ENCODE measurements around the gene PIR.

Gene PIR

GRCh38 chrX:15382813-15383212 is 110.3 kb downstream of the PIR start:
- H3K79me2 ChIP-seq (ENCODE audit: insufficient read depth, low read length) = no peaks in the 10 kb centered on the region
- ATAC-seq (ENCODE audit: insufficient read depth, low read depth) = no peak

GRCh38 chrX:15376956-15377355 is 116.2 kb downstream of the PIR start:
- Histone ChIP-seq H2AFZ (ENCODE audit: low read depth, low read length) (no peak overlapping the region), H4K20me1 (ENCODE audit: insufficient read depth, low read length) (no peaks in the 10 kb centered on the region), H3K4me2 (ENCODE audit: insufficient read depth, low read length) (no peak overlapping the region), H3K27ac (ENCODE audit: low read length) (no peak overlapping the region), H3K79me2 (ENCODE audit: insufficient read depth, low read length) (no peaks in the 10 kb centered on the region), H3K9ac (ENCODE audit: low read depth, low read length) (no peak overlapping the region), H3K36me3 (ENCODE audit: insufficient read depth, low read length) (no peaks in the 10 kb centered on the region), H3K27me3 (ENCODE audit: insufficient read depth, low read length, poor library complexity) (no peaks in the 10 kb centered on the region), H3K4me1 (ENCODE audit: insufficient read depth, low read length) (no peaks in the 10 kb centered on the region), H3K4me3 (ENCODE audit: low read depth in 1 of 2, low read length in 2 of 2) (no peak overlapping the region), H3K9me3 (ENCODE audit: insufficient read depth, low read length, severe bottlenecking) (no peaks in the 10 kb centered on the region)
- DNase-seq = no peak
- TF ChIP-seq CTCF (IDR thresholded peaks at IDR 0.05; ENCODE audit: borderline replicate concordance, extremely low read depth, low read length, poor library complexity, severe bottlenecking) (no peak), EZH2 (IDR thresholded peaks at IDR 0.05; ENCODE audit: borderline replicate concordance, low read depth, low read length, severe bottlenecking) (no peak)
- ATAC-seq (ENCODE audit: insufficient read depth, low read depth) = no peak

More at GRCh38 chrX:15382813-15383212, 110.3 kb downstream of the PIR start:
- H3K4me2 ChIP-seq (ENCODE audit: insufficient read depth, low read length) = no peak overlapping the region
- H3K4me1 ChIP-seq (ENCODE audit: insufficient read depth, low read length) = no peaks in the 10 kb centered on the region
- H3K36me3 ChIP-seq (ENCODE audit: insufficient read depth, low read length) = no peaks in the 10 kb centered on the region
- no peaks in the 10 kb centered on the region for H4K20me1 ChIP-seq (ENCODE audit: insufficient read depth, low read length)
- no peaks in the 10 kb centered on the region for H3K27me3 ChIP-seq (ENCODE audit: insufficient read depth, low read length, poor library complexity)
- no peak overlapping the region for H3K27ac ChIP-seq (ENCODE audit: low read length)
- H3K4me3 ChIP-seq (ENCODE audit: low read depth in 1 of 2, low read length in 2 of 2) = no peak overlapping the region
- DNase-seq = no peak
- TF ChIP-seq EZH2 (IDR thresholded peaks at IDR 0.05; ENCODE audit: borderline replicate concordance, low read depth, low read length, severe bottlenecking) = no peak
- no peak overlapping the region for H3K9ac ChIP-seq (ENCODE audit: low read depth, low read length)
- no peak overlapping the region for H2AFZ ChIP-seq (ENCODE audit: low read depth, low read length)
- no peaks in the 10 kb centered on the region for H3K9me3 ChIP-seq (ENCODE audit: insufficient read depth, low read length, severe bottlenecking)

- Histone ChIP-seq H3K9me3 (ENCODE audit: insufficient read depth, low read length, severe bottlenecking) (no peaks in the 10 kb centered on the region), H3K27me3 (ENCODE audit: insufficient read depth, low read length, poor library complexity) (no peaks in the 10 kb centered on the region), H3K9ac (ENCODE audit: low read depth, low read length) (no peak overlapping the region), H2AFZ (ENCODE audit: low read depth, low read length) (no peak overlapping the region), H3K36me3 (ENCODE audit: insufficient read depth, low read length) (no peaks in the 10 kb centered on the region), H3K4me1 (ENCODE audit: insufficient read depth, low read length) (no peaks in the 10 kb centered on the region), H4K20me1 (ENCODE audit: insufficient read depth, low read length) (no peaks in the 10 kb centered on the region), H3K4me2 (ENCODE audit: insufficient read depth, low read length) (no peak overlapping the region), H3K4me3 (ENCODE audit: low read depth in 1 of 2, low read length in 2 of 2) (no peak overlapping the region), H3K27ac (ENCODE audit: low read length) (no peak overlapping the region), H3K79me2 (ENCODE audit: insufficient read depth, low read length) (no peaks in the 10 kb centered on the region)
- DNase-seq (no peak), ATAC-seq (ENCODE audit: insufficient read depth, low read depth) (no peak)
- no peak for TF ChIP-seq CTCF (IDR thresholded peaks at IDR 0.05; ENCODE audit: borderline replicate concordance, extremely low read depth, low read length, poor library complexity, severe bottlenecking)
- no peak for TF ChIP-seq EZH2 (IDR thresholded peaks at IDR 0.05; ENCODE audit: borderline replicate concordance, low read depth, low read length, severe bottlenecking)
Observed at GRCh38 chrX:15373976-15374375, 119.2 kb downstream of the PIR start.

- no peak overlapping the region for H3K27ac ChIP-seq (ENCODE audit: low read length)
- no peaks in the 10 kb centered on the region for H4K20me1 ChIP-seq (ENCODE audit: insufficient read depth, low read length)
- no peak overlapping the region for H3K4me2 ChIP-seq (ENCODE audit: insufficient read depth, low read length)
- ATAC-seq (ENCODE audit: insufficient read depth, low read depth) (no peak), DNase-seq (no peak)
- no peaks in the 10 kb centered on the region for H3K27me3 ChIP-seq (ENCODE audit: insufficient read depth, low read length, poor library complexity)
- H2AFZ ChIP-seq (ENCODE audit: low read depth, low read length) = no peak overlapping the region
- H3K79me2 ChIP-seq (ENCODE audit: insufficient read depth, low read length) = no peaks in the 10 kb centered on the region
- H3K9ac ChIP-seq (ENCODE audit: low read depth, low read length) = no peak overlapping the region
- TF ChIP-seq CTCF (IDR thresholded peaks at IDR 0.05; ENCODE audit: borderline replicate concordance, extremely low read depth, low read length, poor library complexity, severe bottlenecking) (no peak), EZH2 (IDR thresholded peaks at IDR 0.05; ENCODE audit: borderline replicate concordance, low read depth, low read length, severe bottlenecking) (no peak)
- H3K4me1 ChIP-seq (ENCODE audit: insufficient read depth, low read length) = no peaks in the 10 kb centered on the region
- no peaks in the 10 kb centered on the region for H3K9me3 ChIP-seq (ENCODE audit: insufficient read depth, low read length, severe bottlenecking)
- H3K36me3 ChIP-seq (ENCODE audit: insufficient read depth, low read length) = no peaks in the 10 kb centered on the region
- no peak overlapping the region for H3K4me3 ChIP-seq (ENCODE audit: low read depth in 1 of 2, low read length in 2 of 2)
Observed at GRCh38 chrX:15366506-15367352, 126.4 kb downstream of the PIR start.
